ENCODE data around the gene TMEM44.

- TF ChIP-seq CTCF (optimal IDR thresholded peaks at IDR 0.05 in 1 of 3, IDR thresholded peaks at IDR 0.05 in 1 of 3, conservative IDR thresholded peaks at IDR 0.05 in 1 of 3; ENCODE audit: extremely low read depth in 1 of 3, insufficient read depth in 2 of 3, low read length in 3 of 3), result no peak
- no peak for TF ChIP-seq EZH2 (IDR thresholded peaks at IDR 0.05; ENCODE audit: low read length)
Measured at GRCh38 chr3:194647747-194648146, 14.5 kb upstream of the TMEM44 start.
